NCI-H1092 treated with DMSO at 0.1 percent for 48 hours (cell line): ENCODE results near the gene SLC35A1.

Experiments used
- DNase-seq: peaks from one replicate; lab custom pipeline; 2025; lab: John Stamatoyannopoulos, UW

The SLC35A1 gene

DNA sequence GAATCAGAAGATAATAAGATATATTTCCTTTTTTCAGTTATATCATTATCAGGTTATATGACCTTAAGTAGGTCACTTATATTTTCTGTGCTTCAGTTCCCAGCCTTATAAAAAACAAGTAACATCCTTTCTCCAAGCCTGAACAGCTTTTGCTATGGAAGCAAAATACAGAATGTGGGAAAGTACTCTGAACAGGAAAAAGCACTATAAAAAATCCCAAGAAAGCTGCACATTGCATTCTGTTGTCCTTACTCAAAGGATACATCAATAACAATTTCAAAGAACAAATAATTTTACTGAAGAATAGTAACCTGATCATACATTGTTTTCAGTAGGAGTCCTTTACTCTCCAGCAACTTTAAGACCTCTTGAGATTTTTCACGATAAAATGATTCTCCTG is 56.4 kb downstream of the SLC35A1 start:
- no peak for DNase-seq

DNA sequence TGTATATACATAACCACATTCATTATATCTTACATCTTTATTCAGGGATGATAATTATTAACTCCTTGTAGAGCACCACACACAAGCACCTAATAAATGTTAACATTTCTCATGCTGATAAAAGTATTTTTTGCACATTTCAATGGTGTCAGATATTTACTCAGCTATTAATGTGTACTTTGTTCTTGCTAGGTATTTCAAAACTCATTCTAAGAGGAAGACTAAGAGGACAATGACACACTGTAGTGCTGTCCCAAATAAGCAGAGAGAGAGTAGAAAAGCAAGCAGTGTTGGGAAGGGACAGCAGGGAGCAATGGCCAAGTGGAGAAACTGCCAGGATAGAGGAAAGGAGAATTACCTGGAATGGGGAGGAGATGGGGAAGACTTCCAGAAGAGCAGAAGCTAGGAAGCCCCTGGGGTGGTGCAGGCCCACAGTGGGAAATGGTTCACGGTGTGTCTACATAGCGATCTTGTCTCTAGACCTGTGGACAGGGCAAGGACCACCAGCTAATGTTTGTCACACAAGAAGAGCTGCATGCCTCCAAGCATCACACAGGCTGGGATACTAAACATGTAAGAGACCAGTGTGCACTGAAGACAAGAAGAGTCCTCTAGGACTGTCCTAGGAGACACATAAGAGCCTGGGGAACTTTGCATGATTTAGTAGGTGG is 61.7 kb downstream of the SLC35A1 start:
- no peak for DNase-seq

DNA sequence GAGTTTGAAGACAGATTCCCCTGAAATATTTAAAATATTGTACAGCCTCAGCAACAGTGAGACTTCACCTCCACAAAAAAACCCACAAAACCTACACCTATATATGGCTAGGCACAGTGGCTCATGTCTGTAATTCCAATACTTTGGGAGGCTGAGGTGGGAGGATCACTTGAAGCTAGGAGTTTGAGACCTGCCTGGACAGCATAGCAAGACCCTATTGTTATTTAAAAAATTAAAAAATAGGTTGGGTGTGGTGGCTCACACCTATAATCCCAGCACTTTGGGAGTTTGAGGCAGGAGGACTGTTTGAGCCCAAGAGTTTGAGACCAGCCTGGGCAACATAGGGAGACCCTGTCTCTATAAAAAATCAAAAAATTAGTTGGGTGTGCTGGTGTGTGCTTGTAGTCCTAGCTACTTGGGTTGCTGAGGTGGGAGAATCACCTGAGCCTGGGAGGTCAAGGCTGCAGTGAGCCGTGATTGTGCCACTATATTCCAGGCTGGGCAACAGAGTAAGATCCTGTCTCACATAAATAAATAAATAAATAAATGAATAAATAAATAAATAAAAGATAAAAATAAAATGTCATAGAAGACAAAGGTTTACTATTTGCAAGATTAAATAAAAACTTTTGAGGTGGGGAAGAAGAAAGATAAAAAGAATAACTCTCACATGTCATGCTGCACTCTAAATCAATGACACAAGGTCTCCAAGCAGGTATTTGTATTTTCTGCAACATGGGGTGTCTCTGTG is 65.9 kb downstream of the SLC35A1 start:
- DNase-seq = no peak

DNA sequence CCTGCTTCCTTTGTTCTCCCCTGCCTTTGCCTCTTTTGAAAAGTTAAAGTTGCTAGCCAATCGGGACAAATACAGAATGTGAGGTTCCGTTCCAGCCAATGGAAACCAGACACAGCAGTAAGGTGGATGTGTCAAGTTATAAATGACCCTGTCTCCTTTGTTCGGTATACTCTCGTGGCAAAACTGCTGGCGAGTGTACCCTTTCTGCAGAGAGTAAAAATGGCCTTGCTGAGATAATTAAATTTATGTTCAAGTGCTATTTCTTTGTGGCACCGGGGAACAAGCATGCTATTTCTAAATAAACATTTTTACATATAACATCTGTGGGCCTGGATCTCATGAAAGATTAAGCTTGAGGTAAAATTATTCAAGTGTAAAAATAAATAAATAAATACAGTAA is 66.8 kb downstream of the SLC35A1 start:
- no peak for DNase-seq

DNA sequence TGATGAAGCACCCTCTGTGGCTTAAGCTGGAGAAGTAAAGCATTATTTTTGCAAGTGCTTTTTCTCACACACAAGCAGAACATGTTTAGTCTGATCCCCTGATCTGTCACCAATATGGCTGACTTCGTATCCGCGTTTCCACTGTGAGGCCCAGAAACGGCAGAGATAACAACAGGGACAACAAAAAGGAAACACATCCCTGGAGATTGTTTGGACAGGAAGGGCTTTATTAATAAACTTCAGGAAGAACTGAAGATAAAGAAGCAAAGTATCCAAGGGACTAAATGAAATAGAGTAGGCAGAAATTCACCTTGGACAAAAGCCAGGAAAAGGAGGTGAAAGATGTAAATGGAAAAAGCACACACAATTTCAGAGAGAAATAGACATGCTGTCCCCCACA is 67.8 kb downstream of the SLC35A1 start:
- no peak for DNase-seq

DNA sequence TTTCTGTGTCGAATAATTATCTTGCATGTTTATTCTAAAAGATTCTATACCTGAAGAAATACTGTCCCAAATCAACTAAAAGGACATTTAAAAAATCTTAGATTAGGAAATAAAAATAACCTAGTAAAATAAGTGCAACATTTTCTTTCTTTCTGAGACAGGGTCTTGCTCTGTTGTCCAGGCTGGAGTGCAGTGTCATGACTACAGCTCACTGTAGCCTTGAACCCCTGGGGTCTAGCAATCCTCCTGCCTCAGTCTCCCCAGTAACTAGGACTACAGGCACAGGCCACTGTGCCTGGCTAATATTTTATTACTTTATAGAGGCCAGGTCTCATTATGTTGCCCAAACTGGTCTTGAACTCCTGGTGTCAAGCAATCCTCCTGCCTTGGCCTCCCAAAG is 68.3 kb downstream of the SLC35A1 start:
- no peak for DNase-seq

DNA sequence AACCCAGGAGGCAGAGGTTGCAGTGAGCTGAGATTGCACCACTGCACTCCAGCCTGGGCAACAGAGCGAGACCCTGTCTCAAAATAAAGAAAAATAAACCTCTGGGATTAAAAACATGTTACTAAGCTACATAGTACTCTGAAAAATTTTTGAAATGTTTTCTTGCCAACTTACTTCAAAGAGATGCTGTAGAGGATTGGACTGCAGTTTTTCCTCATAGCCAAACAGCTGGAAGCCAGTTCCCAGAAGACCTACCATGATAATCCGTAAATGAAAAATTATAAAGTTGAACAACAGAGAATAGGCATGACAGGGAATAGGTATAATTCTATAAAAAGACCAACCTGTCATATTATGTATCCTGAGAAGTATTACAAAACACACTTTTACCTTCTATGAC is 69.0 kb downstream of the SLC35A1 start:
- DNase-seq = no peak

DNA sequence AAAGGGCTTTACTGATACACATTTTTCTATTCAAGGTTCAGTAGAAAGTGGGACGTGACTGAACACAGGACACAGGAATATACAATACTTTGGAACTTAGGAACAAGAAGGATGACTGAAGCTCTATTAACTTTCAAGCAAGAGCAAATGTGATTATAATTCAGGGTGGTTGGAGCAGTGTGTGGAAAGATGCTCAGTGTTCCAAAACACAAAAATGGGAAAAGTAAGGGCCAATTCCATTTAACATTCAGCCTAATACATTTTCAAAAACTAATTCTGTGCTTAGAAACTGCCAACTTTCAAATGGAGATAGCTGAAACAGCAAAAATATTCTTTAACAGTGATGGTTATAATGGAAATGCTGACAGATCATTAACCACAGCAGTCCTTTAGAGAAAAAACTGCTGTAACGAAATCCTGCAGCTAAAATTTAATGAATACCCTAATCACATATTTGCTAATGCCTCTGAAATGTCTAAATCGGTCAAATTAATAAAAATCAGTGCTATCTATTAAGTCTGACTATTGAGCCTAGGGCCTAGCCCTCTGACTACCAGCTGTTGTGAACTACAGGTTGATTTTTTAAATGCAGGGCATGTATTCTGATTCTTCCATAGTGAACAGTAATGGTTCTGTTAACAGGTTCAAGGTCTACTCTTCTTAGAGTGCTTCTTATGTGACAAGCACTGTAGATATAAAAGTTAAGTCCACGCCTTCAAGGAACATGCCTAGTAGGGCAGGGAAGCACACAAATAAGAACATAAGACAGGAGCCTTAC is 71.1 kb downstream of the SLC35A1 start:
- no peak for DNase-seq

DNA sequence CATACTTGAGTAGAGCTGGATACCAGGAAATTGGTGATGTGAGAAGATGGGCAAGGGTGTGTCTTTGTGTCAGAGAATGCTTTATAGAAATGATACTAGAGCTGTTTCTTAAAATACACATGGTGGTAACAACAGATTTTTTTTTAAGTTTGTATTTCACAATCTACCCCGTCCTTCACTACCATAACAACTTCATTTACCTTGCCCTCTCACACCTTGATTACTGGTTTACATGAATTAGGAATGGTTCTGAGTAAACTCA is 71.6 kb downstream of the SLC35A1 start:
- no peak for DNase-seq

DNA sequence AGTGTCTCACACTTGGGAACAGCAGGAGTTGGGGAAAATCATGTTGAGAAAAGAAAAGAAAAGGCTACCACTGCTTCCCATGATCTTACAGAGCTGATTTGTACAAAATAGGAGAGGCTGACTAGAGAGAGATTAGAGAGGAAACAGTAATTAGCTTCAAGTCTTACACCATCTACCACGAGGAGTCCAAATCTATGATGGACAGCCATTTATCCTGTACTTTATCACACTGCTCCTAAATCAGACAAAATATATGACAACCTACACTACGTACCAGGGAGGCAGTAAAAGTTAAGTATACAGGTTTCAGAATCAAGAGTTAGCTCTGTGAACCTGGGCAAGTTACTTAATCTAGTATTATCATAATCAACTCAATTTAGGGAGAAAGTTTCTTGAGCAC is 79.0 kb downstream of the SLC35A1 start:
- no peak for DNase-seq

DNA sequence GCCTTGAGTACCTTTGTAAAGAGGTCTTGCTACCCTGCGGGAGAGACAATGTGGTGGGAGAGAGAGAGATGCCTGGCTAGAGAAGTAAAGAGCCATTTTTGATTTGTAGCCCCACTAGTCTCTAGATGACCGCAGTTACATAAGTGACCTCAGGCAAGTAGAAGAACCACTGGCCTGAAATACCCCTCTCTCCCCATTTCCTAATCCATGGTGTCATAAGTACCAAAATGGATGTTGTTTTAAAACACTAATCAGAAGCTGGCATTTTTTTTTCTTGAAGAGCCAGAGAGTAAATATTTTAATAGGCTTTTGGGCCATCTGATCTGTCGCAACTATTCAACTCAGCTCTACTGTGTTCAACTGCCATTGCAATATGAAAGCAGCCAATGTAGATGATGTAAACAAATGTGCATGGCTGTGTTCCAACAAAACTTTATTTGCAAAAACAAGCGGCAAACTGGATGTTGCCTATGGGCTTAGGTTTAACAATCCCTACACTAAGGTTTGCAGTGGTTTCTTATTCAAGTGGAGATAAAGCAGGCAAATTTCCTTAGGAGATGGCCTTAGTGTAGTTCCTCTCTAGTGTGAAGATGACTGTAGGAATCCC is 80.5 kb downstream of the SLC35A1 start:
- DNase-seq = no peak

DNA sequence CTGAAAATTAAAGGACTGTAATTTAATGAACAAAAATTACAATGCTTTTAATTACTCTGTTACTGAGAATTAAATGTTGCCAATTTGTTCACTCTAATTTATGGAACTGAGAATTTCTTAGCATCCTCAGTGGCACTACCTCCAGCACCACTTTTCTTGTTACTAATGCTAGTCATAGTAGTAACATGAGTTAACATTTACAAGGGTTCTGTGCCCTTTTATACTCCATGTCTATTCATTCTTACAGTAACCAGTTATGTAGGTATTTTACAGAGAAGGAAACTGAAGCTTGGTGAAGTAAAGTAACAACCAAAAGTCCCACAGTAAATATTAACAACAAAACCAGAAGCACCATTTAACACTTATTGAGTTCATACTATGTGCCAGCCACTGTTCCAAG is 82.7 kb downstream of the SLC35A1 start:
- DNase-seq = no peak

DNA sequence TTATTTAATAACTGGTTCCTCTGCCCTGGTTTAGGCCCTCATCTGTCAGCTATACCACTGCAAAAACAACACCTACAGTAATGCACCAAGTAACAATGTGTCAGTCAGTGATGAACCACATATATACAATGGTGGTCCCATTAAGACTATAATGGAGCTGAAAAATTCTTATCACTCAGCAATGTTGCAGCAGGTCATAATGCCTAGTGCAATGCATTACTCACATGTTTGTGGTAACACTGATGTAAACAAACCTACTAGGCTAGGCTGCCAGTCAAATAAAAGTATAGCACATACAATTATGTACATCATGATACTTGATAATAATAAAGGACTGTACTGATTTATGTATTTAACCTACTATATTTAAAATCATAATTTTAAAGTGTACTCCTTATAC is 85.7 kb downstream of the SLC35A1 start:
- no peak for DNase-seq

DNA sequence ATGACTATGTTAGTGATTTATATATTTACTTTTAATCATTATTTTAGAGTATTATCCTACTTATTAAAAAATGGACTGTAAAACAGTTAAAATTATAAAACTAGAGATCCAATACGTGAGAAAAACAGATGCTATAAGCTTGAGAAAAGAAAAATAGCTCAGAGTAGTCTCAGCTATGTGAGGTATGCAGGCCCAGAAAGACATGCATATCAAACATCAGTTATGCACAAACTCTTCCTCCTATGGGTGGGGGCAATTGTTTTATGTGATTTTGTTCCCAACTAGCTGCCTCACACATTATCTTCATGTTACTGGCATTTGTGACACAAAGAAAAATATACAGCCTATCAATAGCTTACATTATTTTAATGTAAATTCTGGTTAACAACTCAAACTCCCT is 88.2 kb downstream of the SLC35A1 start:
- no peak for DNase-seq
